Left lung (tissue), 10 donors: ENCODE results near the gene KCNMB2. TPM values are rescaled to one million over a fixed set of nuclear protein-coding genes. Genes with fewer than 3 reads are reported as not detected.

Experiments used
- ATAC-seq: fragments of 200-7000 bp; cut with Tn5 transposase; one replicate; pipeline ENCODE4 v1.9.1; 2020; ENCODE audit warnings: moderate library complexity
- DNase-seq, 4 donors: peaks; one replicate each; pipeline ENCODE4 v3.0.0-alpha.2; 2013 to 2020
- H3K27ac ChIP-seq, 2 donors: fragments of 200-600 bp; sonication (generic) in 1 of 2; one replicate each; pipeline versions ENCODE4 v1.5.0 to v1.8.0; 2020 to 2021
- H3K27me3 ChIP-seq, 2 donors: fragments of 200-600 bp; sonication (generic) in 1 of 2; one replicate each; pipeline versions ENCODE4 v1.5.0 to v1.8.0; 2020 to 2021
- H3K36me3 ChIP-seq, 2 donors: fragments of 200-600 bp; sonication (generic) in 1 of 2; one replicate each; pipeline versions ENCODE4 v1.5.0 to v1.8.0; 2020 to 2021
- H3K4me1 ChIP-seq, 2 donors: fragments of 200-600 bp; one replicate each; pipeline ENCODE4 v1.8.0; 2021
- H3K4me3 ChIP-seq, 2 donors: fragments of 200-600 bp; sonication (generic) in 1 of 2; one replicate each; pipeline versions ENCODE4 v1.5.0 to v1.8.0; 2020 to 2021; ENCODE audit warnings: mild to moderate bottlenecking in 1 of 2
- H3K9me3 ChIP-seq, 2 donors: fragments of 200-600 bp; sonication (generic) in 1 of 2; one replicate each; pipeline versions ENCODE4 v1.5.0 to v1.8.0; 2020 to 2021
- intact Hi-C, 2 donors: fragments of 100-400 bp; cut with DNase I; formaldehyde crosslinking; loops; one replicate each; pipeline versions ENCODE4 v1.11.2 to v1.14.2; 2022
- polyA plus RNA-seq, 6 donors: library from polyadenylated mRNA; unstranded; fragments of 120-200 nt; gene quantifications; one replicate each; pipeline ENCODE4 v1.2.1, GENCODE V29; 2013; ENCODE audit not compliant: insufficient read length in 6 of 6
- total RNA-seq, 2 donors: library from RNA; stranded (reverse); fragmentation: NEBNext Ultra II Directional; extraction: Animal tissue kit (Norgen Biotek cat#: 25700); gene quantifications; one replicate each; pipeline ENCODE4 v1.2.1, GENCODE V29; 2021
- TF ChIP-seq, protein P1 (sequence below), 2 donors: fragments of 200-600 bp; sonication (generic) in 1 of 2; IDR thresholded peaks; one replicate each; pipeline versions ENCODE4 v1.5.0 to v1.8.0; 2021; ENCODE audit warnings: antibody characterized with exemption in 2 of 2
- donor health status: DM: no; HTN: yes; CAD: no.
- donor health status: DM: no; HTN: no; CAD: no.

KCNMB2 gene
- total and polyA plus RNA-seq, 8 donors, result 0.45 to 16.9 (median 12.1) TPM

DNA sequence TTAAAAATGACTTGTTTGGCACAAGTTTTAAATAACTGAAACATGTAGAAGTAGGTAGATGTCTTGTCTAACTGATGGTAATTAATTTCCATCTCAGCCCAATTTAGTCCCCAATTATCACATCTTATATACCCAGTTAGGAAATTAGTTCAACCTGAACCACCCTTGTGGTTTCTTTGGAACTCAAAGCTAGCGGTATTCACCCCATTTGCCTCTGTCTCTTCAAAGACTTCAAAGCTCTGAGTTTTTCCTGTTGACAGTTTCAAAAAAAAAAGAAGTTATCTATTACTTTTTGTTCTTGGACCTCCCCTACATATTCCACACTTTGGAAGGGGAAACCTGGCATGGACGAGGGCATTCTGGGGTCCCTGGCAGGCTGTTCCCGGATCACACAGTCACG, 236.5 kb downstream of the KCNMB2 start:
- Histone ChIP-seq H3K36me3 (no peaks in the 10 kb centered on the region), H3K4me1 (no peaks in the 10 kb centered on the region), H3K27ac (no peak overlapping the region), H3K27me3 (no peaks in the 10 kb centered on the region), H3K9me3 (no peaks in the 10 kb centered on the region), H3K4me3 (no peak overlapping the region)
- no peak for ATAC-seq
- intact Hi-C loops, result no loop called here
- DNase-seq, result no peak
- TF ChIP-seq, protein P1, sequence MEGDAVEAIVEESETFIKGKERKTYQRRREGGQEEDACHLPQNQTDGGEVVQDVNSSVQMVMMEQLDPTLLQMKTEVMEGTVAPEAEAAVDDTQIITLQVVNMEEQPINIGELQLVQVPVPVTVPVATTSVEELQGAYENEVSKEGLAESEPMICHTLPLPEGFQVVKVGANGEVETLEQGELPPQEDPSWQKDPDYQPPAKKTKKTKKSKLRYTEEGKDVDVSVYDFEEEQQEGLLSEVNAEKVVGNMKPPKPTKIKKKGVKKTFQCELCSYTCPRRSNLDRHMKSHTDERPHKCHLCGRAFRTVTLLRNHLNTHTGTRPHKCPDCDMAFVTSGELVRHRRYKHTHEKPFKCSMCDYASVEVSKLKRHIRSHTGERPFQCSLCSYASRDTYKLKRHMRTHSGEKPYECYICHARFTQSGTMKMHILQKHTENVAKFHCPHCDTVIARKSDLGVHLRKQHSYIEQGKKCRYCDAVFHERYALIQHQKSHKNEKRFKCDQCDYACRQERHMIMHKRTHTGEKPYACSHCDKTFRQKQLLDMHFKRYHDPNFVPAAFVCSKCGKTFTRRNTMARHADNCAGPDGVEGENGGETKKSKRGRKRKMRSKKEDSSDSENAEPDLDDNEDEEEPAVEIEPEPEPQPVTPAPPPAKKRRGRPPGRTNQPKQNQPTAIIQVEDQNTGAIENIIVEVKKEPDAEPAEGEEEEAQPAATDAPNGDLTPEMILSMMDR (IDR thresholded peaks at IDR 0.05), result no peak

DNA sequence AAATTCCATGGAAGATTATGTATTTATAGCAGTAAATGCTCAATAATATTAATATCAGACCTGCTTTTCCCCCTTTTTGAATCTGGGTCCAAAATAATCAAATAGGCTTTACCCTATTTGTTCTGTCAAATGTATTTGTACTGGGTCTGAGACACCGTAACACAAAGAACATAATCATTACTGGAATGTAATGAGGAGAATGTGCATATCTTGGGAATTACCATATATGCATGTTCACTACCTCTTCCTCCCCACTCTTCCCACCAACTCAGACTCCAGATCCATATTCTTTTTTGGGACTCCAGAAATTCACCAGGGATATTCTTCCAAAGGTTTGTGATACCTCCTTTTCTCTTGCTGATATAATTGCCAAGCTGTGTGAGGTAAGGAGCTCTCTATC, 237.1 kb downstream of the KCNMB2 start:
- Histone ChIP-seq H3K36me3 (no peaks in the 10 kb centered on the region), H3K9me3 (no peaks in the 10 kb centered on the region), H3K4me3 (no peak overlapping the region), H3K4me1 (no peaks in the 10 kb centered on the region), H3K27ac (no peak overlapping the region), H3K27me3 (no peaks in the 10 kb centered on the region)
- DNase-seq, result no peak
- no peak for ATAC-seq
- intact Hi-C loops, result no loop called here
- TF ChIP-seq, protein P1 (IDR thresholded peaks at IDR 0.05), result no peak

DNA sequence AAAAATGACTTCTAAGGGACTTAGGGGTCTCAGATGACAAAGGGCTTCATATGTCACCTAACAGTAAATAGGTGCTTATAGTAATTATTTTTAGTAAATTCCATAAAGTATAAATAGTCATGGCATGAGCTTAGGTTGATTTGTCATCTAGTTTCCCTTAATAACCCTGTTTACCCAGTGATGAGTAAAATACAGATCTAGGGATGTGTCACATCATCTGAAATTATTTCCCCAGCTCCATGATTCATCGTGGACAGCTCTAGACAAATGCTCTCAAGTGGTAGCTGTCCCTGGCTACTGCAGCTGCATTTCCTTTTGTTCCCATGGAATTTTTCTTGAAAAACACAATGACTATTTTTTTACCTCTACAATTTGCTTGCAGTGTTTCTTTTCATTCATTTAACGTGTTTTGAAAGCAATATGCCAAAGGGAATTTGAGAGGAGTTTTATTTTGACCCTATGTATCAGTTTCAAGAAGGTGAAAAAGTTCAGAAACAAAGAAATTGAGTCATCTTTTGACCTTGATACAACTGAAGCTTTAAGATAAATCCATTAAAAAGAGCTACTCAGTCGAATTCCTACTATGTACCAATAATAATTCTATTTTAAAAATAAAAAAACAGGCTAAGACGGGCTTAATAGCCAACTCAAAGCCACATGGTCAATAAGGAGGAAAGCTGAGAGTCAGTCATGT, 241.6 kb downstream of the KCNMB2 start:
- Histone ChIP-seq H3K4me1 (no peaks in the 10 kb centered on the region), H3K27me3 (no peaks in the 10 kb centered on the region), H3K4me3 (no peak overlapping the region), H3K27ac (no peak overlapping the region), H3K9me3 (no peaks in the 10 kb centered on the region), H3K36me3 (no peaks in the 10 kb centered on the region)
- ATAC-seq (no peak), DNase-seq (no peak)
- TF ChIP-seq, protein P1 (IDR thresholded peaks at IDR 0.05), result no peak
- intact Hi-C loops, result no loop called here

DNA sequence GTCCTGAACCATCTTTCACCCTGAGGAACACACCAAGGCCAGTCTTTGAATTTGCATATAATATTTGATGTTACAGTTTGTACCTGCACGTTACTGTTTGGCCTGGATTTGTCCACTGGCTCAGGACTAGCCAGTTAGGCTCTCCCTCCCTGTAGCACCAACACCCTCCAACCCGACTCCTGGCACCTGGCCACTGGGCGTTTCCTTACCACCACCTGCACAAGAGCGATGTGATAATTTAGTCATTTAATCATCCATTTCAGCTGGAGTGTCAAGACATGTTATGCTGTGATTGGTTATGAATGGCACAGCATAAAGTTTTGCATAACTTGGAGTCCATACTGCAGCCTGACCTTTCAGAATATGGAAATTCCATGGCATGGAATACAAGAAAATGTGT, 242.4 kb downstream of the KCNMB2 start:
- Histone ChIP-seq H3K9me3 (no peaks in the 10 kb centered on the region), H3K27ac (no peak overlapping the region), H3K27me3 (no peaks in the 10 kb centered on the region), H3K36me3 (no peaks in the 10 kb centered on the region), H3K4me3 (no peak overlapping the region), H3K4me1 (no peaks in the 10 kb centered on the region)
- intact Hi-C loops, result no loop called here
- ATAC-seq (no peak), DNase-seq (no peak)
- TF ChIP-seq, protein P1 (IDR thresholded peaks at IDR 0.05), result no peak

DNA sequence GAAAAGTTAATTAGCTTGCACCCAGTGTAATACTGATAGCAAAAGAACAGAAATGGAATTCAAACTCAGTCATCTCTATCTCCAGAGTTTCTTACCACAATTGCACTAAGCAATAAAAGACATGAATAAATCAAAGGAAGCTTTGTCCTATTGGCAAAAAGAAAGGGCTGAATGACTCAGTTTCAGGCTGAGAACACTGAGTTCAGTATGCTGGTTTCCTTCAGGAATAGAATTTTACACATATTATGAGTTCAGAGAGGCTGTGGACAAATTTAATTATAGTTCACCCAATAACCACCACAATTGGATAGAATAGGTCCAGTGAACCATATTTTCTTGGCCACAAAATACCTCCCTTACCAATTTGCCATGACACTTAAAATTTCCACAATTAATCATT, 249.7 kb downstream of the KCNMB2 start:
- intact Hi-C loops, result no loop called here
- H3K4me3 ChIP-seq, result no peak overlapping the region
- H3K4me1 ChIP-seq, result no peaks in the 10 kb centered on the region
- no peaks in the 10 kb centered on the region for H3K27me3 ChIP-seq
- H3K36me3 ChIP-seq, result no peaks in the 10 kb centered on the region
- TF ChIP-seq, protein P1 (IDR thresholded peaks at IDR 0.05), result no peak
- H3K9me3 ChIP-seq, result peaks cover 0 to 14% of the 10 kb centered on the region in 2 donors
- no peak for ATAC-seq
- no peak for DNase-seq
- no peak overlapping the region for H3K27ac ChIP-seq
